Dermis blood vessel endothelial cell (primary cell): ENCODE results near the gene CSNK1G2. TPM values are rescaled to one million over a fixed set of nuclear protein-coding genes. Genes with fewer than 3 reads are reported as not detected.

Source experiments
- DNase-seq: peaks from one replicate; pipeline ENCODE4 v3.0.0; 2010
- total RNA-seq: library from RNA; depleted of rRNA; stranded (reverse); fragments of >200 nt; gene quantifications from 2 replicates; pipeline ENCODE4 v1.2.3, GENCODE V29; 2014

Gene CSNK1G2
- total RNA-seq, result 73.9 and 125 TPM in 2 replicates

DNA sequence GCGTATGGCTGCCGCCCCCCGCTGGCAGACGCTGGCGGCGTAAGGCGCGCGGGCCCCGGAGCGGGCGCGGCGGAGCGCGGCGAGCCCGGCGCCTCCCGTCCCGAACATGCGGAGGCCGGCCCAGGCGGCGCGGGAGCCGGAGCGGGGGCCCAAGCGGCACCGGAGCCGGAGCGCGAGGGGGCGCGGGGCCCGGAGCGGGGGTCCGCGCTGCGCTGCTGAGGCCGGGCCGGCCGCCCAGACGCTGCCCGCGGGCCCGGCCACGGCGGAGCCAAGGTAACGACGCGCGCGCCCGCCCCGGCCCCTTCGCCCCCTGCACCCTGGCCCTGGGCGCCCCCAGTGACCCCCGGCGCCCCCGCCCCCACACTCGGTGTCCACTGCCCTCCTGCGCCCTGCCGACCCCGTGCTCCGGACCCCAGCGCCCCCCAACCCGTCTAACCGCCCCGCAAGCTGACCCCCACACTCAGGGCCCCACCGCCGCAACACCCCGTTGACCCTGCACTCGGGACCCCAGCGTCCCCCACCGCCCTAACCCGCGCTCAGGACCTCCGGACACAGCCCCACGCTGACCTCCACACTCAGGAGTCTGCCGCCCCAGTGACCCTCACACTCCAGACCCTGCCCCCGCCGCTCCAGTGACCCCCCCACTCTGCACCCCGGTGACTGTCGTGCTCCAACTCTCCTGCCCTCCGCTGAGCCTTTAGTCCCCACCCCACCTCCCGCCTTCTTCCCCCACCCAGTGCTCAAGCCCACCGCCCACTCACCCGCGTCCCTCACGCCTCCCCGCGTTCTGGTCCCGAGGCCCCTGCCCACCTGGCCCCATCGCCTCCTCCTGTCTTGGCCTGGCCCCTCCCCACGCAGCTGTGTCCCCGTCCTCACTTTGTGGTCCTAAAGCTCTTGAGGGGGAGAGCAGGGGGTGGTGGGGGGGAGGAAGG lies at the start of gene CSNK1G2:
CSNK1G2 (plus strand) TSS at position 27 of the 932 bp plus-strand sequence. CDS start 28,601 bp downstream, outside the sequence.
- DNase-seq, result no peak

DNA sequence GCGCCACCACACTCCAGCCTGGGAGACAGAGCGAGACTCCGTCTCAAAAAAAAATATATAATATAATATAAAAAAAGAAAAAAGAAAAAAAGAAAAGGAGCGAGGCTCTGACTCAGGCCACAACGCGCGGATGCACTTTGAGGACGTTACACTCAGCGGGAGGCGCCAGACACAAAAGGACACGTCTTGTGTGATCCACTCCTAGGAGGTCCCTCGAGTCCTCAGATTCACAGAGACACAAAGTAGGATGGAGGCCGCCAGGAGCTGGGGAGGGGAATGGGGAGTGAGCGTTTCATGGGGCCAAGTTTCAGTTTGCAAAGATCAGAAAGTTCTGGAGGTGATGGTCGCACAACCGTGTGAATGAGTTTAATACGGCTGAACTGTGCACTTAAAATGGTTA lies 47.2 kb upstream of the CSNK1G2 start:
- DNase-seq, result no peak

DNA sequence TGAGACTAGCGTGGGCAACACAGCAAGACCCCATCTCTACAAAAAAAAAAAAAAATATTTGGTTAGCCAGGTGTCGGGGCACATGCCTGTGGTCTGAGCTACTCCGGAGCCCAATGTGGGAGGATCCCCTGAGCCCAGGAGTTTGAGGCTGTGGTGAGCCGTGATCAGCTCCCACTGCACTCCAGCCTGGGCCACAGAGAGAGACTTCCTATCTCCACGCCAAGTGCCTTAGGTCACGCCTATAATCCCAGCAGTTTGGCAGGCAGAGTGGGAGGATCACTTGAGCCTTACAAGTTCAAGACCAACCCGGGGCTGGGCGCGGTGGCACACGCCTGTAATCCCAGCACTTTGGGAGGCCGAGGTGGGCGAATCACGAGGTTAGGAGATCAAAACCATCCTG lies 44.5 kb upstream of the CSNK1G2 start:
- DNase-seq, result no peak

DNA sequence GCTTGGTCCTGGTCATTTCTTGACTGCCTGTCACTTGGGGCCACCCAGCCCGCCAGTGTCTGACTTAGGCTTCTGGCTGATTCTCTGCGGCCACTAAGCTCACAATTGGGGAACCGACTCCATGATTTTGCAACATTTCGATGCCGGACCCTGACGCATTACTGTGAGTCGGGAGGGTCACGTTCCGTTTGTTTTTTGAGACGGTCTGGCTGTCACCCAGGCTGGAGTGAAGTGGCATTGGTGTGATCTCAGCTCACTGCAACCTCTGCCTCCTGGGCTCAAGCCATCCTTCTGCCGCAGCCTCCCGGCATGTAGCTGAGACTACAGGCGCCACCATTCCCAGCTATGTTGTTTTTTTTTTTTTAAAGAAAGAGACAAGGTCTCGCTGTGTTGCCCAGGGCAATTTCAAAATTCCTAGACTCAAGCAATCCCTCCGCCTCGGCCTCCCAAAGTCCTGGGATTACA lies 39.0 kb upstream of the CSNK1G2 start:
- no peak for DNase-seq

DNA sequence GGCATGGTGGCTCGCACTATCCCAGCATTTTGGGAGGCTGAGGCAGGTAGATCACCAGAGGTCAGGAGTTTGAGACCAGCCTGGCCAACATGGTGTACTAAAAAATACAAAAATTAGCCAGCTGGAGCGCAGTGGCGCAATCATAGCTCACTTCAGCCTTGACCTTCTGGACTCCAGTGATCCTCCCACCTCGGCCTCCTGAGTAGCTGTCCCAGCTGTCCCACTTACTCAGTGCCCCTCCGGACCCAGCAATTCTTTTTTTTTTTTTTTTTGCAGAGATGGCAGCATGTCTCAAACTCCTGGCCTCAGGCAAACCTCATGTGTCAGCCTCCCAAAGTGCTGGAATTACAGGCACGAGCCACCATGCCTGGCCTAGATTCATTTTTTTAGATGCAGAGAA lies 38.0 kb upstream of the CSNK1G2 start:
- no peak for DNase-seq

DNA sequence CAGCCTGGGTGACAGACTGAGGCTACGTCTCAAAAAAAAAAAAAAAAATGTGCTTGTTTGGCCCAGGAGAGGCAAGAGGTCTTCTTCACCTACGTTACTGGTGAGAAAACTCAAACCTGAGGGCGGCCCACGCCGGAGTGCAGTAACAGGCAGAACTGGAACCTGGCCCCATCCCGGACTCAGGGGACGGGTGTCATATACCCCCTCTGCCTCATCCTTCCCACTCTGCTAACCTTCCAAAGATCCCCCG lies 36.2 kb upstream of the CSNK1G2 start:
- no peak for DNase-seq

DNA sequence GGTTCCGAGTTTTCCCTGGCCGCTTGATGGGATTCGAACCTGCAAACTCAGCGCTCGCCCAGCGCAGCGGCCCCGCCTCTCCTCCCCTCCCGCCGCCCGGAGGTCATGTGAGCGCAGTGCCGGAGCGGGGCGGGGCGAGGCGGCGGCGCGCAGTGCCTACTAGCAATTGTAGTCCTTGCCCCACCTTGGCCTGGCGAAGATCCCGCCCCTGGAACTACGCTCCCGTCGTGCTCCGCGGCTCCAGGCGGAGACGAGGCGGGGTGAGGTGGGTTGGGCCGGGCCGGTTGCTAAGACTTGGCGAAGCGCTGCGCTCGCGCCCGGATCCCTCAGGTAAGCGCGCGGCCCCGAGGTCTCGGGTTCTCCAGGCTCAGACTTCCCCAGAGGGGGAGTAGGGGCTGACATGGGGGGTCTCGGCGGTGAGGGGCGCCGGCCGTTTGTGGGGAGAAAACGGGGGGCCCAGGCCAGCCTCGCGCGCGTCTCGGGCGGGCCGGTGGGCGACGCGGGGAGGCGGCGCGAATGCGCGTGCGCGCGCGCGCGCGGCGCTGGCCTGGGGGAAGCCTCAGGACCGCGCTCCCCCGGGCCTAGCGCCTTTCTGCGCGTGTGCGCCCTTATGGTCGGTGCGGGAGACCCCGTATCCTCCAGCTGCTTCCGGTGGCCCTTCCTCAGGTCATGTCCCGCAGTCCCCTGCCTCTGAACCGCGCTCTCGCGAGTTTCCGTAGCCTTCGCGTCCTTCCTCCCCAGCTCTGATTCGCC lies 35.7 kb upstream of the CSNK1G2 start, which contains the start of the genes ADAT3 and SCAMP4:
ADAT3 (plus strand) TSS at position 290 of the 753 bp plus-strand sequence. CDS start 6,649 bp downstream, outside the sequence.
SCAMP4 (plus strand) TSS at position 290 of the 753 bp plus-strand sequence. CDS start 9,621 bp downstream, outside the sequence.
- peak; percentile 100 for DNase-seq

DNA sequence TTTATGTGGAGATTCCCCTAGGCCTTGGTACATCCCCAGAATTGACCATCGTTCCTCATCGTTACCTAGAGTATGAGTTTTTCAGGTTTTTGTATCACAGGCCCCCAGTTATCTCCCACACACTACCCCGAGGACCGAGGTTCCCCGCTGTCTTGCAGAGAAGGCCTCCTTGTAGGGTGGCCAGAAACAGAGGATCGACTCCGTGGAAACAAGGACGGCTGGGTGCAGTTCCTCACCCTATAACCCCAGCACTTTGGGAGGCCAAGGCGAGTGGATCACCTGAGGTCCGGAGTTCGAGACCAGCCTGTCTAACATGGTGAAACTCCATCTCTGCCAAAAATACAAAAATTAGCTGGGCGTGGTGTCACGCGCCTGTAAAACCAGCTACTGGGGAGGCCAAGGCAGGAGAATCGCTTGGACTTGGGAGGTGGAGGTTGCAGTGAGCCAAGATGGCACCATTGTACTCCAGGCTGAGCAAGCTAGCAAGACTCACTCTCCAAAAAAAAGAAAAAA lies 35.1 kb upstream of the CSNK1G2 start:
- DNase-seq, result no peak

DNA sequence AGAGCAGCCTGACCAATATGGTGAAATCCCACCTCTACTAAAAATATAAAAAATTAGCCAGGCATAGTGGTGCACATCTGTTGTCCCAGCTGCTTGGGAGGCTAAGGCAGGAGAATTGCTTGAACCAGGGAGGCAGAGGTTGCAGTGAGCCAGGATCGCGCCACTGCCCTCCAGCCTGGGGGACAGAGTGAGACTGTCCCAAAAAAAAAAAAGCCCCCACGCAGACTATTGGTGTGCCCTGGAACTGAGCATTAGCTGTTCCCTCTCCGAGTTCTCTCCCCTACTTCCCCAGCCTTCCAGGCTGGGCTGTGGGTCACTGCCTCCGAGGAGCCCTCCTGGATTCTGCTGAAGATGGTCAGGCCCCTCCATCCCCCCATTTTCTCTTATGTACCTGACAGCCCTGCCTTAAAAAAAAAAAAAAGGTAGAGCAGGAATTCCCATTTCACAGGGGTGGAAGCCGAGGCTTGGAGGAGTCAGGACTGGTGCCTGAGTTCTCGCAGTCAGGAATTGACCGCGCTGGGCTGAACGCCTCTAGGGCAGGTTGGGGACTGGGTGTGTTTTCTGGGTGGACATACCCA lies 33.9 kb upstream of the CSNK1G2 start:
- no peak for DNase-seq

DNA sequence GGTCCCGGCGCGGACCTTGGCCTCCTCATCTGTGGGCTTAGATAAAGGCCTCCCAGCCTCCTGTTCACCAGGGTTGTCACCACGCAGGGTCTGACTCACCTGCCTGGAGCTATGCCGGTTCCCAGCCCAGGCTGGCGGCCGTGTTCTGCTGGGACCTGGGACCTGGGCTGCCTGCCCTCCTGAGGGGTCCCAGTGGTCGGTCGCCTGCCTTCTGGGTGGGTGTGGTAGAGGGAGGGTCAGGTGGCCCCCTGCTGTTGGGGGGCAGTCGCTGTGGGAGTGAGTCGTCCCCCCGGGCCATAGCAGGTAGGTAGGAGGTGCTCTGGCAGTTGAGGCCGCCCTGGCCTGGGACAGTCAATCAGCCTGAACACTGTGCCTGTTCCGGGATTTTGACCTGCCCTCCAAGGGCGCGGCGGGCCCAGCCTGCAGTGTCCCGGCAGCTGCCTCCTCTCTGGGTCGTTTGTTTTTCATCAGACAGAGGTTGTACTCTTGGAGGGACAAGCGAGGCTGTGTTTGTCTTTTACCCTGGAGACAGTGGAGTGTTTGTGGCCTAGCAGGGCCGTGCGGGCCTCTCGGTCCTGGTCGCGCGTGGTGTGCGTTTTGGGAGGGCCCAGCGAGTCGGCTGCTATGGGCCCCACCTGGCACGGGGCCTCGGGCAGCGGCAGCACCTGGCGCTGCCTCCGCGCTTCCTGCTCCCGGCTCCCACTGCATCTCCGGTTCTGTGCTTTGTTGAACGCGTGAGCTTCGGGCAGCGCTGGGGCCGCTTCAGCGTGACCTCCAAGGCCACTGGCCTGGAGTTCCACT lies 33.2 kb upstream of the CSNK1G2 start:
- DNase-seq, result no peak

DNA sequence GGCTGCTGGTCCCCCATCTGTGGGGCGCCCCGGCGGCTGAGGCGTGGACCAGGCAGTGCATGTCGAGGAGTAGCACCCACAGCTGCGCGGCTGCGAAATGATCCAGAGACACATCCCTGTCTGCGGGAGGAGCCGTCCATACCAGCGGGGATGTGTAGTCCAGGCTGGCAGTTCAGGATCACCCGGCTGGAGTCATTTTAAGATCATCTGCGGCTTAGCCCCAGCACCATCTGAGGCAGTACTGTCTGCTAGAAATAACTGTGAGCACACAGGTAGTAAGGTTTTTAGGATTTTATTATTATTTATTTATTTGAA lies 32.7 kb upstream of the CSNK1G2 start:
- DNase-seq, result no peak

DNA sequence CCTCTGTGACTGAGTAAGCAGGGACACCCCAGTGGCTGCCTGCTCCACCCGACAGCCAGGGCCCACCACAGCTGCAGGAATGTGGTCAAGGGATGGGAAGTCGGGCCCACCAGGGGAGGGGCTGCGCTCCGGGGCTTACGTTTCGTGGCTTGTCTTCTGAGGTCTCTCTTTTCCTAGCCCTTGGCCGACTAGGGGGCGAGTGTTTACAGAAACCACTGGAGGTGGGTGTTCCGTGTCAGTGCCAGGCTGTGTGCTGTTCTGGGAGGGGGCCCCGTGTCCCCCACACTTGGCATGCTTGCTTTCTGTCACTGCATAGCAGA lies 31.3 kb upstream of the CSNK1G2 start:
- DNase-seq, result no peak

DNA sequence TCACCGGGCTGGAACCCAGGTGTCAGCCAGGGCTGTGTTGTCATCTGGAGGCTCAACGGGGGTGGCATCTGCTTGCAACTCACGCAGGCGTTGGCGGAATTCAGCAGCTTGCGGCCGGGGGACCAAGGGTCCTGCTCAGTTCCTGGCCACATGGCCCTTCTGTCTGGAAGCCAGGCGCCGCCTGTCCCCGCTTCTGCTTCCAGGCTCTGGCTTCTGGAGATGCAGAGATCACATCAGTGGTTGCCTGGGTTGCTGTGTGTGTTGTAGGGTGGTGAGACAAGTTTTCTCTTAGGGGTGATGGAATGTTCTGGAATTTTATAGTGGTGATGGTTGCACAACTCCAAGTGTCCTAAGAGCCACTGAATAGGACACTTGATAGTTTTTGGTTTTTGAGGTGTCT lies 30.8 kb upstream of the CSNK1G2 start:
- DNase-seq, result no peak

DNA sequence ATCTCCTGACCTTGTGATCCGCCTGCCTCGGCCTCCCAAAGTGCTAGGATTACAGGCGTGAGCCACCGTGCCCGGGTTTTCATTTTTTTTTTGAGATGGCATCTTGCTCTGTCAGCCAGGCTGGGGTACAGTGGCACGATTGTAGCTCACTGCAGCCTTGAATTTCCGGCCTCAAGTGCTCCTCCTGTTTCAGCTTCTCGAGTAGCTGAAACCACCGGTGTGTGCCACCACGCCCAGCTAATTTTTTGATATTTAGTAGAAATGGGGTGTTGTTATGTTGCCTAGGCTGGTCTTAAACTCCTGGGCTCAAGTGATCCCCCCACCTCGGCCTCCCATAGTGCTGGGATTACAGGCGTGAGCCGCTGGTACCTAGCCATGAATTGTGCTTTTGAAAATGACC lies 29.9 kb upstream of the CSNK1G2 start:
- DNase-seq, result no peak

DNA sequence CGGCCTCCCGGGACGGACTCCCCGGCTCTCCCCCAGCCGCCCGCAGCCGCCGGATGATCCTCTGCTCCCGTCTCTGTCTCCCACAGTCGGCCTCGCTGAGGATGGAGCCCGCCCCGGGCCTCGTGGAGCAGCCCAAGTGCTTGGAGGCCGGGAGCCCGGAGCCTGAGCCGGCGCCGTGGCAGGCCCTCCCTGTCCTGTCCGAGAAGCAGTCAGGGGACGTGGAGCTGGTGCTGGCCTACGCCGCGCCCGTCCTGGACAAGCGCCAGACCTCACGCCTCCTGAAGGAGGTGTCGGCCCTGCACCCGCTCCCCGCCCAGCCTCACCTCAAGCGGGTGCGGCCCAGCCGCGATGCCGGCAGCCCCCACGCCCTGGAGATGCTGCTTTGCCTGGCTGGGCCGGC lies 29.0 kb upstream of the CSNK1G2 start:
- DNase-seq, result no peak

DNA sequence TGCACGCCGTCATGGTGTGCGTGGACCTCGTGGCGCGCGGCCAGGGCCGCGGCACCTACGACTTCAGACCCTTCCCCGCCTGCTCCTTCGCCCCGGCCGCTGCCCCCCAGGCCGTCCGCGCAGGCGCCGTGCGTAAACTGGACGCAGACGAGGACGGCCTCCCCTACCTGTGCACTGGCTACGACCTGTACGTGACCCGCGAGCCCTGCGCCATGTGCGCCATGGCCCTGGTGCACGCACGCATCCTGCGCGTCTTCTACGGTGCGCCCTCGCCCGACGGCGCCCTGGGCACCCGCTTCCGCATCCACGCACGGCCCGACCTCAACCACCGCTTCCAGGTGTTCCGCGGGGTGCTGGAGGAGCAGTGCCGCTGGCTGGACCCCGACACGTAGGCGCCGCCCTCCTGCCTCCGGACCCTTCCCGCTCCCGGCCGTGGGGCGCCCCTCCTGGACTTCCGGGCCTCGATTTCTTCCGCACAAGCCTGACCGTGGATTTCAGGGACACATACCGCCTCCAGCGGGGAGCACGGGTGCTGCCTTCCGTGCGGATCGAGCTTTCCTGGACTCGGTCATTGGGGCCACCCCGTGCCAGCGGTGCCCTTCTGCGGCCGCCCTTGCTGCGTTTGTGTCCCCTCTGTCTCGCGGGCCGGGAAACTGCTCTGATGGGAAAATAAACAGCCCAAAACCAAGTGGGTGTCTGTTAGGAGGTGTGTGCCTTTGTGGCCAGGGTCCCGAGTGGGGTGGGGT lies 28.0 kb upstream of the CSNK1G2 start:
- DNase-seq, result no peak

DNA sequence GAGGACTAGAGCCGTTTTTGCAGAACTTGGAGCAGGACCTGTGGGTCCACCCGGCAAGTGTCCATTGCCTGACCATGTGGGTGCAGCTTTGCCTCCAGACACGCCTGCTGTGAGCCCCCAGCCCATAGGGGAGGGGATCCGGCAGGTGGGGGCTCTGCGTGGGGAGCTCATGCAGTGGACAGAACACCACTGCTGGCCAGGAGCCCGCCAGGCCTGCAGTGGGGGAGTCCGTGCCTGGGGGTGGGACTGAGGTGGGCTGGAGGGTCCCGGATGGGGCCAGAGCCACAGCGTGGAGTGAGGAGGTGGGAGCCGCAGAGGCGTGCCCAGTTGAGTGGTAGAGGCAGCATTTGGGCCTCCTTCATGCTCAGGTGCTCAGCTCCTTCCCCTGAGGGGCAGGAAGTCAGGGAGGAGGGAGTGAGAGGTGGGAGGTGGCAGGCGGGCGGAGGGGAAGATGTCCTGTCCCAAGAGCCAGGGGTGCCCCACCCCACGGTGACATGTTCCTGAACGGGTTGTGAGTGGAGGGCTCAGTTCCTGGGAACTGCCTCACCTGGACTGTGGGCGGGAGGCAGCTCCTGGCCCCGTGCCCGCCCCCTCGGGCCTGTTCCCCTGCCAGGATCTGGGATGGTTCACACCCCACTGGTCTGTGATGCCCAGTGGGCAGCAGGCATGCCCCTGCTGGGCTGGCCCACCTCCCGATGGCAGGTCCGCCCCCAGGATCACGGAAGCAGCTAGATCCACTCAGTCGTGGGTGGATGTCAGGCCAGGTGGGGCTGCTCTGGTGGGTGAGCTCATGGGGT lies 27.0 kb upstream of the CSNK1G2 start:
- no peak for DNase-seq

DNA sequence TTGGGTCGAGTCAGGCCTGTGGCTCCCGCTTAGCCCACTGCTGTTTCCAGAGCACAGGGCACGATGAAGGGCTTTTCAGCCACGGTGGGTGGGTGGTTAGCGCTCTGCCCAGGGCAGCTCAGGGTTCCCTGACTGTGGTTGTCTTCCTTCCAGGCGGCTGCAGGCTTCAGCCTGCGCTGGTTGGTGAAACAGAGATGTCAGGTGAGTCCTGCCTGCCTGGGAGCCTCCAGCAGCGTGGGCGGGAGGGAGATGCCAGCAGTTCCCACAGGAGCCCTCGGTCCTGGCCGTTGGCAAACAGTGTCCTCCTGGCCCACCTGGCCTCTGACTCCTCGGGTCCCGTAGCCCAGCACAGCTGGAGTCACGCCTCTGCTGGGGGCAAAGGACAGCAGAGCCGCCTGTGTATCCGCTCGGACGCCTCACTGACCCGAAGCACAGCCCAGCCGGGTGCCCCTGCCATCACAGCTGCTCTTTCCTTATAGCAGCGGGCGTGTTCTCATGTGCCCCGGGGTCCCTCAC lies 26.1 kb upstream of the CSNK1G2 start:
- DNase-seq, result no peak

DNA sequence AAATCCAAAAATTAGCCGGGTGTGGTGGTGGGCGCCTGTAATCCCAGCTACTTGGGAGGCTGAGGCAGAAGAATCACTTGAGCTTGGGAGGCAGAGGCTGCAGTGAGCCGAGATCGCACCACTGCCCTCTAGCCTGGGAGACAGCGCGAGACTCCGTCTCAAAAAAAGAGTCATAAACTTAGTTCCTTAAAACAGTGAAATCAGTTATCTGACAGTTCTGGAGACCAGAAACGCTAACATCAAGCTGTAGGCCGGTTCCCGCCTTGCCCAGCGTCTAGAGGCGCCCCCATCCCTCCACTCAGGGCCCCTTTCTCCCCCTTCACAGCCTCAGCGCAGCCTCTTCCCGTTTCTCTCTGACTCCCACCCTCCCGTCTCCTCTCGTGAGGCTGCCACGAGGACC lies 23.8 kb upstream of the CSNK1G2 start:
- no peak for DNase-seq

DNA sequence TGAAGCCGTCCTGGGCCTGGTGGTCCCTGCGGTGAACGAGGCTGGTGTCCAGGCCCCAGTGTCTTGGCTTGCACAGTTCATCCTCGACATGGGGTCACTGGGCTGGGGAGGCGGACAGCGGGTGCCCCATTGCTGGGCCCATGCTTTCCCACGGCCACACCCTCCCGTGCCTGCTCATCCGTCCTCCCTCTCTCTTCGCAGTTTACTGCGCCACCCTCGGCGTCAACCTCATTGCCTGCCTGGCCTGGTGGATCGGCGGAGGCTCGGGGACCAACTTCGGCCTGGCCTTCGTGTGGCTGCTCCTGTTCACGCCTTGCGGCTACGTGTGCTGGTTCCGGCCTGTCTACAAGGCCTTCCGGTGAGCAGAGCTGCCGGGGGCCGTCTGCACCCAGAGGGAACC lies 23.0 kb upstream of the CSNK1G2 start:
- no peak for DNase-seq

DNA sequence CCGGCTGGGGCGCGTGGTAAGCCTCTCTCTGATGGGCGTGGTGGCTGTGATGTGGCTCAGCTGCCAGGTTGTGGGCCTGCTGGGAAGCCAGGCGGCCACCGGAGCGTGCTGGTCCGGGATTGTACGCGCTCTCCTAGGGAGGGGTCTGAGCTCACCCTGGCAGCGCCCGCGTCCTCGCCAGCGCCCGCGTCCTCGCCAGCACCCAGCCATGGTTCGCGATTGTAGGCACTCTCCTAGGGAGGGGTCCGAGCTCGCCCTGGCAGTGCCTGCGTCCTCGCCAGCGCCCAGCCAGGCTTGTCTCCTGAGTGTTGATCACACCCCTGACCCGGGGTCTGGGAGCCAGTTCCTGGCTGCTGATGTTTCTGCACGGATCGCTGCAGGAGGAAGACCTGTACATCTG lies 22.0 kb upstream of the CSNK1G2 start:
- no peak for DNase-seq
